Testis (tissue), 5 donors: ENCODE results near the gene AIFM3. TPM values are rescaled to one million over a fixed set of nuclear protein-coding genes. Genes with fewer than 3 reads are reported as not detected.

Experiments
- DNase-seq: peaks from one replicate; pipeline ENCODE4 v3.0.0-alpha.2; 2019
- H3K27ac ChIP-seq, 2 donors: fragments of 200-600 bp; sonication (generic); one replicate each; pipeline ENCODE4 v1.5.1; 2019
- H3K27me3 ChIP-seq: fragments of 200-600 bp; sonication (generic); one replicate; pipeline ENCODE4 v1.5.1; 2019
- H3K36me3 ChIP-seq: fragments of 200-600 bp; sonication (generic); one replicate; pipeline ENCODE4 v1.5.1; 2017; ENCODE audit warnings: low read depth; ENCODE audit errors: missing control alignments
- H3K4me1 ChIP-seq: fragments of 200-600 bp; sonication (generic); one replicate; pipeline ENCODE4 v1.5.1; 2019
- H3K4me3 ChIP-seq, 2 donors: fragments of 200-600 bp; sonication (generic); one replicate each; pipeline ENCODE4 v1.5.1; 2017 to 2019
- H3K9me3 ChIP-seq: fragments of 200-600 bp; sonication (generic); one replicate; pipeline ENCODE4 v1.5.1; 2017
- POLR2A ChIP-seq: fragments of 450-650 bp; IDR thresholded peaks from one replicate; pipeline ENCODE4 v1.6.1; 2017; ENCODE audit warnings: antibody characterized with exemption, mild to moderate bottlenecking, moderate library complexity
- WGBS, 2 donors: methylation state at CpG; one replicate each; pipeline ENCODE4 v1.1.5; 2018; 5-methylcytosine and 5-hydroxymethylcytosine counted together
- intact Hi-C: fragments of 100-400 bp; cut with DNase I; formaldehyde crosslinking; loops from one replicate; pipeline ENCODE4 v1.15.1; 2023; ENCODE audit warnings: low total_unique reads
- long read RNA-seq, 2 donors: transcript quantifications; one replicate each; lab custom pipeline, GENCODE V29; 2026
- polyA plus RNA-seq: library from polyadenylated mRNA; stranded (reverse); fragments of 350-450 nt; fragmentation: Illumina TruSeq; extraction: RNeasy Lipid Tissue Mini Kit (QIAGEN cat#74804); gene quantifications from one replicate; pipeline ENCODE4 v1.2.3, GENCODE V29; 2014; ENCODE audit warnings: low read depth, low replicate concordance; ENCODE audit not compliant: insufficient read depth
- total RNA-seq, 2 donors: library from RNA; depleted of rRNA; stranded (reverse); fragments of >200 nt; gene quantifications; one replicate each; pipeline ENCODE4 v1.2.3, GENCODE V29; 2016
- TF ChIP-seq, protein P1 (sequence below), 3 experiments: fragments of 450-650 bp in 2 of 3; fragments of 200-600 bp in 1 of 3; sonication (generic) in 1 of 3; IDR thresholded peaks; one replicate each; pipeline ENCODE4 v1.5.1; 2016 to 2019; ENCODE audit warnings: antibody characterized with exemption in 3 of 3, mild to moderate bottlenecking in 2 of 3, moderate library complexity in 1 of 3

AIFM3 gene, protein sequence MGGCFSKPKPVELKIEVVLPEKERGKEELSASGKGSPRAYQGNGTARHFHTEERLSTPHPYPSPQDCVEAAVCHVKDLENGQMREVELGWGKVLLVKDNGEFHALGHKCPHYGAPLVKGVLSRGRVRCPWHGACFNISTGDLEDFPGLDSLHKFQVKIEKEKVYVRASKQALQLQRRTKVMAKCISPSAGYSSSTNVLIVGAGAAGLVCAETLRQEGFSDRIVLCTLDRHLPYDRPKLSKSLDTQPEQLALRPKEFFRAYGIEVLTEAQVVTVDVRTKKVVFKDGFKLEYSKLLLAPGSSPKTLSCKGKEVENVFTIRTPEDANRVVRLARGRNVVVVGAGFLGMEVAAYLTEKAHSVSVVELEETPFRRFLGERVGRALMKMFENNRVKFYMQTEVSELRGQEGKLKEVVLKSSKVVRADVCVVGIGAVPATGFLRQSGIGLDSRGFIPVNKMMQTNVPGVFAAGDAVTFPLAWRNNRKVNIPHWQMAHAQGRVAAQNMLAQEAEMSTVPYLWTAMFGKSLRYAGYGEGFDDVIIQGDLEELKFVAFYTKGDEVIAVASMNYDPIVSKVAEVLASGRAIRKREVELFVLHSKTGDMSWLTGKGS
- 1 to 10 TPM; 1.6 to 2.9 TPM for total RNA-seq
- polyA plus RNA-seq: 0.88 TPM
- long read RNA-seq, donor 1: 0 reads
- long read RNA-seq, donor 2: 0 reads

- H3K27me3 ChIP-seq: no peaks in the 10 kb centered on the region
- no peak for TF ChIP-seq POLR2A
- TF ChIP-seq, protein P1, sequence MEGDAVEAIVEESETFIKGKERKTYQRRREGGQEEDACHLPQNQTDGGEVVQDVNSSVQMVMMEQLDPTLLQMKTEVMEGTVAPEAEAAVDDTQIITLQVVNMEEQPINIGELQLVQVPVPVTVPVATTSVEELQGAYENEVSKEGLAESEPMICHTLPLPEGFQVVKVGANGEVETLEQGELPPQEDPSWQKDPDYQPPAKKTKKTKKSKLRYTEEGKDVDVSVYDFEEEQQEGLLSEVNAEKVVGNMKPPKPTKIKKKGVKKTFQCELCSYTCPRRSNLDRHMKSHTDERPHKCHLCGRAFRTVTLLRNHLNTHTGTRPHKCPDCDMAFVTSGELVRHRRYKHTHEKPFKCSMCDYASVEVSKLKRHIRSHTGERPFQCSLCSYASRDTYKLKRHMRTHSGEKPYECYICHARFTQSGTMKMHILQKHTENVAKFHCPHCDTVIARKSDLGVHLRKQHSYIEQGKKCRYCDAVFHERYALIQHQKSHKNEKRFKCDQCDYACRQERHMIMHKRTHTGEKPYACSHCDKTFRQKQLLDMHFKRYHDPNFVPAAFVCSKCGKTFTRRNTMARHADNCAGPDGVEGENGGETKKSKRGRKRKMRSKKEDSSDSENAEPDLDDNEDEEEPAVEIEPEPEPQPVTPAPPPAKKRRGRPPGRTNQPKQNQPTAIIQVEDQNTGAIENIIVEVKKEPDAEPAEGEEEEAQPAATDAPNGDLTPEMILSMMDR (IDR thresholded peaks at IDR 0.05): no peak
- H3K4me3 ChIP-seq: no peak within 1 kb of the TSS
- no peak within 1 kb of the TSS for H3K27ac ChIP-seq
- no peak for DNase-seq
- H3K4me1 ChIP-seq: peaks cover 10% of the 10 kb centered on the region
- intact Hi-C loops: no loop called here
- H3K9me3 ChIP-seq: no peaks in the 10 kb centered on the region
- no peaks in the 10 kb centered on the region for H3K36me3 ChIP-seq
- 65 to 78% methylated on average over 13 to 20 of the region's 22 CpGs for WGBS, 2 donors
Measured at GRCh38 chr22:20966883-20967696, at the start of gene AIFM3. AIFM3 (plus strand) TSS chr22:20967255; CDS start chr22:20967945, 690 bp downstream.

- intact Hi-C loops: no loop called here
- H3K4me1 ChIP-seq: peaks cover 17% of the 10 kb centered on the region
- DNase-seq: no peak
- TF ChIP-seq, protein P1 (IDR thresholded peaks at IDR 0.05): no peak
- TF ChIP-seq POLR2A: no peak
- no peaks in the 10 kb centered on the region for H3K36me3 ChIP-seq
- H3K9me3 ChIP-seq: no peaks in the 10 kb centered on the region
- 1 to 2% methylated on average over 14 to 19 of the region's 19 CpGs for WGBS, 2 donors
- peak overlapping the region; percentile 98 to 99 for H3K4me3 ChIP-seq
- H3K27me3 ChIP-seq: no peaks in the 10 kb centered on the region
- H3K27ac ChIP-seq: no peak overlapping the region
Measured at GRCh38 chr22:20918663-20919218, 48.3 kb upstream of the AIFM3 start.

DNA sequence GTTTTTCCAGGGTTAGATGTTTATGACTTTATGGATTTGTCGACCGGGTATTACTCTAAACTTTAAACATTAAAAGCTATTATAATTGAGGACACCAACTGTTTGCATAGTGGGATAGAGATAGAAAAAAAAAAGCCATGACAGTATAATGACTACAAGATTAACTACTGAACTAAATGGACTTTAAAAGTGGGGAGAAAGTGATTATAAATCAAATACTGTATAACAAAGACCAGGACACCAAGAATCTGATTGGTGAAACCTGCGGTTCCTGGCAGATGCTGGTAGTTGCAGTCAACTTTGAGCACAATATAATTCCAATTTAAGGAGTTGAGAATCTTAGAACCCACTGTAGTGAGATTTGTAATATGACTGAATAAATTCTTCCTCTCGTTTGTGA lies 47.3 kb upstream of the AIFM3 start:
- no peaks in the 10 kb centered on the region for H3K36me3 ChIP-seq
- WGBS, 2 donors: 16% methylated on average over 4 of the region's 4 CpGs
- no peak for TF ChIP-seq POLR2A
- TF ChIP-seq, protein P1 (IDR thresholded peaks at IDR 0.05): no peak
- DNase-seq: no peak
- no peaks in the 10 kb centered on the region for H3K9me3 ChIP-seq
- intact Hi-C loops: no loop called here
- no peak overlapping the region for H3K27ac ChIP-seq
- peak overlapping the region in 1 of 2 donors; percentile 99 for H3K4me3 ChIP-seq
- H3K4me1 ChIP-seq: peaks cover 17% of the 10 kb centered on the region
- H3K27me3 ChIP-seq: no peaks in the 10 kb centered on the region

- H3K4me1 ChIP-seq: peaks cover 17% of the 10 kb centered on the region
- H3K27me3 ChIP-seq: no peaks in the 10 kb centered on the region
- 66 to 76% methylated on average over 3 of the region's 3 CpGs for WGBS, 2 donors
- intact Hi-C loops: no loop called here
- H3K9me3 ChIP-seq: no peaks in the 10 kb centered on the region
- H3K27ac ChIP-seq: no peak overlapping the region
- TF ChIP-seq, protein P1 (IDR thresholded peaks at IDR 0.05): no peak
- no peak for TF ChIP-seq POLR2A
- H3K4me3 ChIP-seq: no peak overlapping the region
- DNase-seq: no peak
- H3K36me3 ChIP-seq: no peaks in the 10 kb centered on the region
Measured at GRCh38 chr22:20920881-20921203, 46.2 kb upstream of the AIFM3 start.
